MM.1S (cell line): ENCODE measurements around the gene GALP.

Source experiments
- DNase-seq: peaks from one replicate; pipeline ENCODE4 v3.0.0-alpha.2; 2015
- H2AFZ ChIP-seq: fragments of 300-600 bp; sonication (generic); 2 replicates; pipeline ENCODE4 v1.6.0; 2016; ENCODE audit warnings: antibody characterized with exemption, low read length
- H3F3A ChIP-seq: fragments of 300-600 bp; sonication (generic); 2 replicates; pipeline ENCODE4 v1.6.1; 2016; ENCODE audit warnings: mild to moderate bottlenecking, antibody characterized with exemption, low read length, moderate library complexity, mixed read lengths; ENCODE audit not compliant: insufficient read depth
- H3K27ac ChIP-seq: fragments of 300-600 bp; sonication (generic); 2 replicates; pipeline ENCODE4 v1.5.1; 2016; ENCODE audit warnings: mild to moderate bottlenecking, low read length
- H3K27me3 ChIP-seq: fragments of 300-600 bp; sonication (generic); replicated peaks from 2 replicates; pipeline ENCODE4 v1.6.0; 2016; ENCODE audit warnings: low read length; ENCODE audit not compliant: insufficient read depth
- H3K36me3 ChIP-seq: fragments of 300-600 bp; sonication (generic); replicated peaks from 2 replicates; pipeline ENCODE4 v1.6.1; 2016; ENCODE audit warnings: mild to moderate bottlenecking, low read length, mixed read lengths; ENCODE audit not compliant: insufficient read depth
- H3K4me1 ChIP-seq: fragments of 300-600 bp; sonication (generic); 2 replicates; pipeline ENCODE4 v1.6.1; 2016; ENCODE audit warnings: low read length, mixed read lengths
- H3K4me2 ChIP-seq: fragments of 300-600 bp; sonication (generic); 2 replicates; pipeline ENCODE4 v1.6.0; 2016; ENCODE audit warnings: low read depth, low read length
- H3K4me3 ChIP-seq: fragments of 300-600 bp; sonication (generic); 2 replicates; pipeline ENCODE4 v1.5.1; 2016; ENCODE audit warnings: low read length, mixed read lengths
- H3K79me2 ChIP-seq: fragments of 300-600 bp; sonication (generic); 2 replicates; pipeline ENCODE4 v1.6.1; 2016; ENCODE audit warnings: mixed run types, low read length, mixed read lengths
- H3K9ac ChIP-seq: fragments of 300-600 bp; sonication (generic); 2 replicates; pipeline ENCODE4 v1.6.1; 2016; ENCODE audit warnings: low read length, mixed read lengths
- H3K9me2 ChIP-seq: fragments of 300-600 bp; sonication (generic); replicated peaks from 2 replicates; pipeline ENCODE4 v1.6.1; 2016; ENCODE audit warnings: mild to moderate bottlenecking, low read length, mixed read lengths; ENCODE audit not compliant: insufficient read depth
- H3K9me3 ChIP-seq: fragments of 300-600 bp; sonication (generic); replicated peaks from 2 replicates; pipeline ENCODE4 v1.6.1; 2016; ENCODE audit warnings: mild to moderate bottlenecking, low read length, mixed read lengths; ENCODE audit not compliant: insufficient read depth
- H4K20me1 ChIP-seq: fragments of 300-600 bp; sonication (generic); 2 replicates; pipeline ENCODE4 v1.6.1; 2016; ENCODE audit warnings: mild to moderate bottlenecking, low read length, moderate library complexity, mixed read lengths; ENCODE audit not compliant: insufficient read depth
- CTCF ChIP-seq: fragments of 300-600 bp; sonication (generic); IDR thresholded peaks from 2 replicates; pipeline ENCODE4 v1.5.1; 2016; ENCODE audit warnings: antibody characterized with exemption, low read length, mixed read lengths
- EZH2 ChIP-seq: fragments of 300-600 bp; sonication (generic); optimal IDR thresholded peaks from 2 replicates; pipeline ENCODE3; 2017; ENCODE audit warnings: low read depth, mild to moderate bottlenecking, antibody characterized with exemption, low read length, mixed read lengths
- EZH2phosphoT487 ChIP-seq: fragments of 300-600 bp; sonication (generic); IDR thresholded peaks from 2 replicates; pipeline ENCODE4 v1.6.1; 2018; ENCODE audit warnings: antibody characterized with exemption, low read length

GALP gene

GRCh38 chr19:56136362-56136761, 39.4 kb upstream of the GALP start:
- no peaks in the 10 kb centered on the region for H3K9me3 ChIP-seq
- H4K20me1 ChIP-seq = no peaks in the 10 kb centered on the region
- peaks cover 17% of the 10 kb centered on the region for H3F3A ChIP-seq
- no peaks in the 10 kb centered on the region for H3K79me2 ChIP-seq
- no peak for TF ChIP-seq EZH2
- no peak for TF ChIP-seq EZH2phosphoT487
- H2AFZ ChIP-seq = peak overlapping the region; percentile 39
- peak; percentile 80 for DNase-seq
- peak overlapping the region; percentile 42; the same call in 1 of the 2 replicates for H3K9ac ChIP-seq
- peak overlapping the region; percentile 28; the same call in 1 of the 2 replicates for H3K4me3 ChIP-seq
- H3K4me2 ChIP-seq = peak overlapping the region; percentile 54; the same call in 1 of the 2 replicates
- H3K9me2 ChIP-seq = no peaks in the 10 kb centered on the region
- no peaks in the 10 kb centered on the region for H3K27me3 ChIP-seq
- H3K27ac ChIP-seq = peak overlapping the region; percentile 83
- H3K4me1 ChIP-seq = peaks cover 19% of the 10 kb centered on the region
- H3K36me3 ChIP-seq = no peaks in the 10 kb centered on the region

- Histone ChIP-seq H3K9ac (no peak overlapping the region), H3K9me3 (no peaks in the 10 kb centered on the region), H3K27me3 (no peaks in the 10 kb centered on the region), H3K79me2 (peaks cover 8% of the 10 kb centered on the region), H3K36me3 (no peaks in the 10 kb centered on the region), H3K4me1 (peaks cover 23% of the 10 kb centered on the region), H3K4me3 (no peak overlapping the region), H4K20me1 (no peaks in the 10 kb centered on the region), H3K27ac (peak overlapping the region; percentile 83; the same call in 1 of the 2 replicates), H3K9me2 (no peaks in the 10 kb centered on the region), H3F3A (peaks cover 17% of the 10 kb centered on the region), H3K4me2 (peak overlapping the region; percentile 54; the same call in 1 of the 2 replicates), H2AFZ (0 out of 2 replicates have a peak overlapping the region, but pooled peaks have one; percentile 42)
- TF ChIP-seq EZH2phosphoT487 = no peak
- TF ChIP-seq CTCF = no peak
- TF ChIP-seq EZH2 = no peak
- no peak for DNase-seq
Measured at GRCh38 chr19:56137405-56137804, 38.4 kb upstream of the GALP start.

GRCh38 chr19:56138069-56138468, 37.7 kb upstream of the GALP start:
- H3K9me3 ChIP-seq = no peaks in the 10 kb centered on the region
- H2AFZ ChIP-seq = no peak overlapping the region
- TF ChIP-seq EZH2phosphoT487 (no peak), EZH2 (no peak), CTCF (no peak)
- H3K9ac ChIP-seq = no peak overlapping the region
- no peak overlapping the region for H3K4me2 ChIP-seq
- no peaks in the 10 kb centered on the region for H3K9me2 ChIP-seq
- H3K27me3 ChIP-seq = no peaks in the 10 kb centered on the region
- peaks cover 17% of the 10 kb centered on the region for H3F3A ChIP-seq
- DNase-seq = no peak
- no peak overlapping the region for H3K27ac ChIP-seq
- peaks cover 15% of the 10 kb centered on the region for H3K79me2 ChIP-seq
- peaks cover 23% of the 10 kb centered on the region for H3K4me1 ChIP-seq
- no peaks in the 10 kb centered on the region for H3K36me3 ChIP-seq
- no peak overlapping the region for H3K4me3 ChIP-seq
- no peaks in the 10 kb centered on the region for H4K20me1 ChIP-seq

GRCh38 chr19:56139847-56140582, 35.8 kb upstream of the GALP start:
- no peaks in the 10 kb centered on the region for H4K20me1 ChIP-seq
- no peaks in the 10 kb centered on the region for H3K27me3 ChIP-seq
- no peaks in the 10 kb centered on the region for H3K9me3 ChIP-seq
- peaks cover 23% of the 10 kb centered on the region for H3K4me1 ChIP-seq
- peak overlapping the region; percentile 68 for H3K4me3 ChIP-seq
- peaks cover 21% of the 10 kb centered on the region for H3K79me2 ChIP-seq
- no peaks in the 10 kb centered on the region for H3K36me3 ChIP-seq
- TF ChIP-seq CTCF = no peak
- no peak for TF ChIP-seq EZH2
- TF ChIP-seq EZH2phosphoT487 = no peak
- H3K9ac ChIP-seq = peak overlapping the region; percentile 65; the same call in 1 of the 2 replicates
- H3F3A ChIP-seq = peaks cover 17% of the 10 kb centered on the region
- peak overlapping the region; percentile 73; the same call in 1 of the 2 replicates for H3K27ac ChIP-seq
- peak overlapping the region; percentile 77; the same call in 1 of the 2 replicates for H3K4me2 ChIP-seq
- H2AFZ ChIP-seq = peak overlapping the region; percentile 63
- no peaks in the 10 kb centered on the region for H3K9me2 ChIP-seq
- no peak for DNase-seq
